ENCODE results near the gene EZR. TPM values are rescaled to one million over a fixed set of nuclear protein-coding genes. Genes with fewer than 3 reads are reported as not detected.

EZR gene
- polyA plus RNA-seq, 2 of the 4 experiments (the other 2 are of a cell fraction), result 219 to 254 TPM

DNA sequence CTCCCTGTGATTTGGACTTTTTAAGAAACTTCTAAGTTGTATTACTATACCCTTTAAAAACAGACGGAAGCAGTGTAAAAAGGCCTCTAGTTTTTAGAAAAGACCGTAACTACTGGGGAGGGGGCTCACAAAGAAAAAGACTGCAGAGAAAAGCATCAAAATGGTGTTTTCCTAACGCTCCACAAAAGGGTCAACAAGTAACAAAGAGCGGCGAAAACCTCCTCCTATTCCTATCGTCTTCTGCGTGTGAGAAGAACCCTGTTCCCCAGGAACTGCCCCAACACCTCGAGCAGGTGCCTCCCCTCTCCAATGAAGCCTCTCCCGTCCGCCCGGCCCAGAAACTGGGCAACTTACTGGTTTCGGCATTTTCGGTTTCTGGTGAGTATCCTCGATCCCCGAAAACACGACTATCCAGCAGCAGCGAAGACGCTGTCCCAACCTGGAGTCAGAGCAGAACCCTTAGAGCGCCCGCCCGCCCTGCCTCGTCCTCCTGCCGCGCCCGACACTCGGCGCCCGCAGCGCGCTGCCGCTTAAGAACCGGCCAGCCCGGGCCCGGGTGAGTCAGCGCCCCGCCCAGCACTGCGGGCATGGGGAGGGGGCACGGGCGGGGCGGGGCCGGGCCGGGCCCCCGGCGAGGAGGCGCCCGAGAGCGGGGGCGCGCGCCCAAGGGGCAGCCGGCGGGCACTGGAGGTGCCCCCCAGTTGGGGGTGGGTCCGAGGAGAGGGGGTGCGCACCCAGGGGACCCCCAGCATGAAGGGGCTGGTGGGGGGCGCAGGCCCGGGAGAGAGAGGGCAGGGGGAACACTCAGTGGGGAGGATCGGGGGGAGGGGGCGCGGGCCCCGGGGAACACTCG, 1.2 kb downstream of the EZR start:
- FAIRE-seq, result no peak
- Histone ChIP-seq H3K4me1 (peaks cover 31% of the 10 kb centered on the region), H3K4me3 (peak overlapping the region; percentile 90), H3K4me2 (peak overlapping the region; percentile 92), H3K27ac (peak overlapping the region; percentile 98 to 99), H3K9me3 (no peaks in the 10 kb centered on the region)
- WGBS (ENCODE audit: missing lambda C conversion rate), result under 1% methylated on average over 17 of the region's 61 CpGs
- ATAC-seq, result peak; percentile 73 to 76
- POLR2A ChIA-PET, result interaction anchor here (1.1 to 2.2 kb wide), 2 partner anchors 36 to 52 kb away, joined by 3 to 17 read pairs; no protein-coding TSS in a partner anchor
- CTCF ChIA-PET, result no interaction called here
- TF ChIP-seq POLR2A (IDR thresholded peaks at IDR 0.05; ENCODE audit: low read length) (peak; percentile 94), PHF8 (IDR thresholded peaks at IDR 0.05; ENCODE audit: borderline replicate concordance, low read depth) (peak; percentile 28; the same call in 1 of the 2 replicates), TFCP2L1 (CRISPR knock-in tag; IDR thresholded peaks at IDR 0.05) (peak; percentile 47; the same call in 1 of the 2 replicates), JUN (IDR thresholded peaks at IDR 0.05) (peak; percentile 55 to 73; a peak in 2 of 5 replicates), RAD21 (conservative IDR thresholded peaks at IDR 0.05 in 1 of 2, IDR thresholded peaks at IDR 0.05 in 1 of 2) (0 out of 5 replicates have a peak, but pooled peaks of 1 of the 2 experiments have one; percentile 8), FOSL2 (IDR thresholded peaks at IDR 0.05) (peak; percentile 33; the same call in 1 of the 2 replicates), FOSL2 (CRISPR knock-in tag; IDR thresholded peaks at IDR 0.05) (peak; percentile 86), MAZ (IDR thresholded peaks at IDR 0.05; ENCODE audit: borderline replicate concordance, low read depth, low read length) (peak; percentile 24; the same call in 1 of the 2 replicates), RARB (CRISPR knock-in tag; IDR thresholded peaks at IDR 0.05) (no peak), EHMT2 (IDR thresholded peaks at IDR 0.05; ENCODE audit: low read depth) (no peak), FOSB (CRISPR knock-in tag; IDR thresholded peaks at IDR 0.05) (no peak)
- TF ChIP-seq, protein P1, sequence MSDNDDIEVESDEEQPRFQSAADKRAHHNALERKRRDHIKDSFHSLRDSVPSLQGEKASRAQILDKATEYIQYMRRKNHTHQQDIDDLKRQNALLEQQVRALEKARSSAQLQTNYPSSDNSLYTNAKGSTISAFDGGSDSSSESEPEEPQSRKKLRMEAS (IDR thresholded peaks at IDR 0.05), result peak; percentile 46
- TF ChIP-seq, protein P2, sequence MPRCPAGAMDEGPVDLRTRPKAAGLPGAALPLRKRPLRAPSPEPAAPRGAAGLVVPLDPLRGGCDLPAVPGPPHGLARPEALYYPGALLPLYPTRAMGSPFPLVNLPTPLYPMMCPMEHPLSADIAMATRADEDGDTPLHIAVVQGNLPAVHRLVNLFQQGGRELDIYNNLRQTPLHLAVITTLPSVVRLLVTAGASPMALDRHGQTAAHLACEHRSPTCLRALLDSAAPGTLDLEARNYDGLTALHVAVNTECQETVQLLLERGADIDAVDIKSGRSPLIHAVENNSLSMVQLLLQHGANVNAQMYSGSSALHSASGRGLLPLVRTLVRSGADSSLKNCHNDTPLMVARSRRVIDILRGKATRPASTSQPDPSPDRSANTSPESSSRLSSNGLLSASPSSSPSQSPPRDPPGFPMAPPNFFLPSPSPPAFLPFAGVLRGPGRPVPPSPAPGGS (IDR thresholded peaks at IDR 0.05), result peak; percentile 78; the same call in 2 of the 3 replicates
- DNase-seq (ENCODE audit: low read depth in 1 of 2, low spot score in 1 of 2), result peak; percentile 70 to 76

DNA sequence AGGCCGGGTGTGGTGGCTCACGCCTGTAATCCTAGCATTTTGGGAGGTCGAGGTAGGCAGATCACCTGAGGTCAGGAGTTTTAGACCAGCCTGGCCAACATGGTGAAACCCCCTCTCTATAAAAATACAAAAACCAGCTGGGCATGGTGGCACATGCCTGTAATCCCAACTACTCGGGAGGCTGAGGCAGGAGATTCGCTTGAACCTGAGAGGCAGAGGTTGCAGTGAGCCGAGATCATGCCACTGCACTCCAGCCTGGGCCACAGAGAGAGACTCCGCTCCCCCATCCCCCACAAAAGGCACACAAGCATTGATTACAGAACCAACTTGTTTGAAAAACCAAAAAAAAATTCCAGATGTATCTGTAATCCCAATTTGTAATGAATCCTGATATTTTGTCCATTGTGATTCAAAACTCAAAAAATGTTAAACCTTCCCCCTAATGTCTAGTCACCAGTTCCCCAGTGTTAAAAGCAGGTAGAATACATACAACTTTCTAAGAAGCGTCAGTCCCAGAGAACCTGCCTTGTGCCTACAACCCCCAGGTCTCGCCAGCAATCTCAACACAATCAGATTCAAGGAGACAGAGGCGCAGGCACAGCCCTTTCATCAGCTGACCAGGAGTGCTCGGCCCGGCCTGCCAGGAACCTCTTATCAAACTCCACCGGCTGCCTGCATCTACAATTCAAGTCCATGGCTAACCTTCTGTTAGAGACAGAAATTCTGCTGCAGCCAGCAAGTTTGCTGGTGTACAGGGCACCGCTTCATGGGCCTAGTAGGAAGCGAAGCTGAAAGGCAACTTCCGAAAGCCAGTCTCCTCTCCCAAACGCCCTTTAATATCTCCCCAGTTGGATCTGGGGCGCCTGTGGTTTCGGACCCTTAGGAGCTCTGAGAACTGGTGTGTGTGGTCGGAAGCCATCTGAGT, 2.1 kb downstream of the EZR start:
- ChIA-PET POLR2A (interaction anchor here (1.1 to 2.2 kb wide), 2 partner anchors 36 to 53 kb away, joined by 3 to 17 read pairs; no protein-coding TSS in a partner anchor), CTCF (no interaction called here)
- ATAC-seq (peak in 1 of 2 experiments; percentile 20; a peak in 3 of 6 replicates), FAIRE-seq (no peak), DNase-seq (ENCODE audit: low read depth in 1 of 2, low spot score in 1 of 2) (peak in 1 of 2 experiments; percentile 46)
- Histone ChIP-seq H3K4me3 (peak overlapping the region; percentile 90), H3K9me3 (no peaks in the 10 kb centered on the region), H3K4me1 (peaks cover 40% of the 10 kb centered on the region), H3K27ac (peak overlapping the region; percentile 98 to 99), H3K4me2 (peak overlapping the region; percentile 92)
- 2% methylated on average over 16 of the region's 20 CpGs for WGBS (ENCODE audit: missing lambda C conversion rate)
- no peak for TF ChIP-seq KDM1A (IDR thresholded peaks at IDR 0.05; ENCODE audit: low read depth)
- TF ChIP-seq FOSL2 (IDR thresholded peaks at IDR 0.05), result no peak
- no peak for TF ChIP-seq FOSL2 (CRISPR knock-in tag; IDR thresholded peaks at IDR 0.05)
- 0 out of 2 replicates have a peak, but pooled peaks have one; percentile 19 for TF ChIP-seq TFCP2L1 (CRISPR knock-in tag; IDR thresholded peaks at IDR 0.05)
- TF ChIP-seq MAFK (IDR thresholded peaks at IDR 0.05; ENCODE audit: partially characterized antibody), result peak; percentile 14
- no peak for TF ChIP-seq ZNF302 (CRISPR knock-in tag; IDR thresholded peaks at IDR 0.05)

DNA sequence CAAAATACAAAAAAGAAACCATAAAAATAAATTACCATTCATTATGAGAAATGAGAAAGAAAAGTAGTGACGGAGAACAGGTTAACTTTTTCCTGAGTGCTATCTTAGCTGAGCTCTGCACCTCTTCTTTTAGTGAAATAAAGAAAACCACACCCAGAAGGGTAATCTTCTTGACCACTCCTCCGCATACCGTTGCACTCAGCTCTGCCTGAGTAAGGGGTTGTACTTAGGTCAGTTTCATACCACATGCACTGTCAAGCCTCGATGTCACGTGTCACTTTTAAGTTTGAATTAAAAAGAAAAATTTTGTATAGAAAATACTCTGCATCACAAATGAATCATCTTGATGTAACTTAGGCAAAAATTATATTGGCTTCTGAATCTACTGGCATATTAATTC, 2.8 kb downstream of the EZR start:
- H3K4me2 ChIP-seq, result peak overlapping the region; percentile 92
- ChIA-PET POLR2A (interaction anchor here (2.2 kb wide), 1 partner anchor 54 kb away, joined by 17 read pairs; no protein-coding TSS in a partner anchor), CTCF (no interaction called here)
- no peaks in the 10 kb centered on the region for H3K9me3 ChIP-seq
- TF ChIP-seq, protein P3, sequence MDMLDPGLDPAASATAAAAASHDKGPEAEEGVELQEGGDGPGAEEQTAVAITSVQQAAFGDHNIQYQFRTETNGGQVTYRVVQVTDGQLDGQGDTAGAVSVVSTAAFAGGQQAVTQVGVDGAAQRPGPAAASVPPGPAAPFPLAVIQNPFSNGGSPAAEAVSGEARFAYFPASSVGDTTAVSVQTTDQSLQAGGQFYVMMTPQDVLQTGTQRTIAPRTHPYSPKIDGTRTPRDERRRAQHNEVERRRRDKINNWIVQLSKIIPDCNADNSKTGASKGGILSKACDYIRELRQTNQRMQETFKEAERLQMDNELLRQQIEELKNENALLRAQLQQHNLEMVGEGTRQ (IDR thresholded peaks at IDR 0.05), result peak; percentile 62
- TF ChIP-seq RFX5 (IDR thresholded peaks at IDR 0.05) (no peak), MYC (IDR thresholded peaks at IDR 0.05; ENCODE audit: borderline replicate concordance, low read length) (no peak)
- TF ChIP-seq, protein P4, sequence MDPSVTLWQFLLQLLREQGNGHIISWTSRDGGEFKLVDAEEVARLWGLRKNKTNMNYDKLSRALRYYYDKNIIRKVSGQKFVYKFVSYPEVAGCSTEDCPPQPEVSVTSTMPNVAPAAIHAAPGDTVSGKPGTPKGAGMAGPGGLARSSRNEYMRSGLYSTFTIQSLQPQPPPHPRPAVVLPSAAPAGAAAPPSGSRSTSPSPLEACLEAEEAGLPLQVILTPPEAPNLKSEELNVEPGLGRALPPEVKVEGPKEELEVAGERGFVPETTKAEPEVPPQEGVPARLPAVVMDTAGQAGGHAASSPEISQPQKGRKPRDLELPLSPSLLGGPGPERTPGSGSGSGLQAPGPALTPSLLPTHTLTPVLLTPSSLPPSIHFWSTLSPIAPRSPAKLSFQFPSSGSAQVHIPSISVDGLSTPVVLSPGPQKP (IDR thresholded peaks at IDR 0.05; ENCODE audit: low read depth, low read length), result no peak
- ATAC-seq (no peak), FAIRE-seq (no peak), DNase-seq (ENCODE audit: low read depth in 1 of 2, low spot score in 1 of 2) (peak in 1 of 2 experiments; percentile 63)
- peak overlapping the region; percentile 90 for H3K4me3 ChIP-seq
- WGBS (ENCODE audit: missing lambda C conversion rate), result 5% methylated on average over 5 of the region's 5 CpGs
- H3K4me1 ChIP-seq, result peaks cover 48% of the 10 kb centered on the region
- peak overlapping the region; percentile 98 to 99 for H3K27ac ChIP-seq

Data from A549 (cell line).